Thyroid gland (tissue), 4 donors: Measurements from ENCODE around the gene CNOT11. TPM values are rescaled to one million over a fixed set of nuclear protein-coding genes. Genes with fewer than 3 reads are reported as not detected.
"Not testable (repeated sequence)": the region's sequence is repeated elsewhere in the genome, so short reads cannot be mapped to it uniquely, and the experiment has no call there.

Source experiments
- DNase-seq, 2 donors: peaks; one replicate each; pipeline ENCODE4 v3.0.0-alpha.2; 2019
- H3K27ac ChIP-seq, 3 donors: fragments of 200-600 bp; sonication (generic); 1 replicate in 2 of 3; 2 replicates in 1 of 3; pipeline ENCODE4 v1.5.1; 2016 to 2019; ENCODE audit warnings: mild to moderate bottlenecking in 1 of 3, moderate library complexity in 1 of 3
- H3K27me3 ChIP-seq: fragments of 200-600 bp; sonication (generic); one replicate; pipeline ENCODE4 v1.5.1; 2019
- H3K36me3 ChIP-seq, 2 donors: fragments of 200-600 bp; sonication (generic); one replicate each; pipeline ENCODE4 v1.5.1; 2016 to 2019
- H3K4me1 ChIP-seq, 2 donors: fragments of 200-600 bp; sonication (generic); one replicate each; pipeline ENCODE4 v1.5.1; 2017 to 2019
- H3K4me3 ChIP-seq, 3 donors: fragments of 200-600 bp; sonication (generic); replicated peaks in 1 of 3; 1 replicate in 2 of 3; 2 replicates in 1 of 3; pipeline ENCODE4 v1.5.1; 2016; ENCODE audit warnings: mild to moderate bottlenecking in 1 of 3
- H3K9me3 ChIP-seq: fragments of 200-600 bp; sonication (generic); one replicate; pipeline ENCODE4 v1.5.1; 2017
- POLR2A ChIP-seq, 2 donors: fragments of 450-650 bp; IDR thresholded peaks; one replicate each; pipeline ENCODE4 v1.6.1; 2017; ENCODE audit warnings: antibody characterized with exemption in 2 of 2, mild to moderate bottlenecking in 2 of 2, moderate library complexity in 1 of 2
- WGBS, 2 donors: methylation state at CpG; one replicate each; pipeline ENCODE4 v1.1.5; 2017; 5-methylcytosine and 5-hydroxymethylcytosine counted together
- intact Hi-C: fragments of 100-400 bp; cut with DNase I; formaldehyde crosslinking; loops from one replicate; pipeline ENCODE4 v1.15.1; 2023
- total RNA-seq, 4 donors: library from RNA; depleted of rRNA; stranded (reverse); fragments of >200 nt; gene quantifications; one replicate each; pipeline ENCODE4 v1.2.3, GENCODE V29; 2016
- TF ChIP-seq, protein P1 (sequence below), 6 experiments: fragments of 200-600 bp in 3 of 6; fragments of 450-650 bp in 3 of 6; sonication (generic) in 3 of 6; IDR thresholded peaks; one replicate each; pipeline ENCODE4 v1.5.1; 2016 to 2019; ENCODE audit warnings: antibody characterized with exemption in 6 of 6, mild to moderate bottlenecking in 2 of 6, inconsistent platforms in 1 of 6, moderate library complexity in 1 of 6

The CNOT11 gene
- total RNA-seq, 4 donors from 2014 or later, result 27.5 to 41.6 (median 37.4) TPM

GRCh38 chr2:101231937-101232730 is 20.6 kb upstream of the CNOT11 start:
- no peaks in the 10 kb centered on the region for H3K27me3 ChIP-seq
- H3K9me3 ChIP-seq, result no peaks in the 10 kb centered on the region
- 93 to 94% methylated on average over 6 of the region's 6 CpGs for WGBS, 2 donors
- intact Hi-C loops, result no loop called here
- TF ChIP-seq, protein P1, sequence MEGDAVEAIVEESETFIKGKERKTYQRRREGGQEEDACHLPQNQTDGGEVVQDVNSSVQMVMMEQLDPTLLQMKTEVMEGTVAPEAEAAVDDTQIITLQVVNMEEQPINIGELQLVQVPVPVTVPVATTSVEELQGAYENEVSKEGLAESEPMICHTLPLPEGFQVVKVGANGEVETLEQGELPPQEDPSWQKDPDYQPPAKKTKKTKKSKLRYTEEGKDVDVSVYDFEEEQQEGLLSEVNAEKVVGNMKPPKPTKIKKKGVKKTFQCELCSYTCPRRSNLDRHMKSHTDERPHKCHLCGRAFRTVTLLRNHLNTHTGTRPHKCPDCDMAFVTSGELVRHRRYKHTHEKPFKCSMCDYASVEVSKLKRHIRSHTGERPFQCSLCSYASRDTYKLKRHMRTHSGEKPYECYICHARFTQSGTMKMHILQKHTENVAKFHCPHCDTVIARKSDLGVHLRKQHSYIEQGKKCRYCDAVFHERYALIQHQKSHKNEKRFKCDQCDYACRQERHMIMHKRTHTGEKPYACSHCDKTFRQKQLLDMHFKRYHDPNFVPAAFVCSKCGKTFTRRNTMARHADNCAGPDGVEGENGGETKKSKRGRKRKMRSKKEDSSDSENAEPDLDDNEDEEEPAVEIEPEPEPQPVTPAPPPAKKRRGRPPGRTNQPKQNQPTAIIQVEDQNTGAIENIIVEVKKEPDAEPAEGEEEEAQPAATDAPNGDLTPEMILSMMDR (IDR thresholded peaks at IDR 0.05), result no peak
- no peak for TF ChIP-seq POLR2A (IDR thresholded peaks at IDR 0.05)
- peaks cover 11 to 14% of the 10 kb centered on the region in 2 donors for H3K4me1 ChIP-seq
- peak overlapping the region in 1 of 3 donors; percentile 41 for H3K27ac ChIP-seq
- no peaks in the 10 kb centered on the region for H3K36me3 ChIP-seq
- DNase-seq, result no peak
- H3K4me3 ChIP-seq, result no peak overlapping the region

GRCh38 chr2:101232770-101233169 is 19.9 kb upstream of the CNOT11 start:
- intact Hi-C loops, result no loop called here
- DNase-seq, result no peak
- 96 to 97% methylated on average over 6 of the region's 6 CpGs for WGBS, 2 donors
- H3K36me3 ChIP-seq, result no peaks in the 10 kb centered on the region
- no peak overlapping the region for H3K27ac ChIP-seq
- H3K9me3 ChIP-seq, result no peaks in the 10 kb centered on the region
- no peak for TF ChIP-seq POLR2A (IDR thresholded peaks at IDR 0.05)
- TF ChIP-seq, protein P1 (IDR thresholded peaks at IDR 0.05), result no peak
- no peak overlapping the region for H3K4me3 ChIP-seq
- no peaks in the 10 kb centered on the region for H3K27me3 ChIP-seq
- H3K4me1 ChIP-seq, result peaks cover 11 to 14% of the 10 kb centered on the region in 2 donors

- intact Hi-C loops, result no loop called here
- peaks cover 11 to 14% of the 10 kb centered on the region in 2 donors for H3K4me1 ChIP-seq
- no peaks in the 10 kb centered on the region for H3K27me3 ChIP-seq
- no peak for TF ChIP-seq POLR2A (IDR thresholded peaks at IDR 0.05)
- TF ChIP-seq, protein P1 (IDR thresholded peaks at IDR 0.05), result no peak
- H3K9me3 ChIP-seq, result no peaks in the 10 kb centered on the region
- WGBS, 2 donors, result 83 to 84% methylated on average over 12 of the region's 12 CpGs
- no peak for DNase-seq
- no peak overlapping the region for H3K27ac ChIP-seq
- H3K36me3 ChIP-seq, result no peaks in the 10 kb centered on the region
- no peak overlapping the region for H3K4me3 ChIP-seq
Observed at GRCh38 chr2:101234169-101234938, 18.3 kb upstream of the CNOT11 start.

- H3K4me1 ChIP-seq, H3K4me3 ChIP-seq, H3K27me3 ChIP-seq, H3K36me3 ChIP-seq, DNase-seq, H3K27ac ChIP-seq, H3K9me3 ChIP-seq, intact Hi-C loops: not testable (repeated sequence)
- WGBS, 2 donors, result 83 to 85% methylated on average over 1 of the region's 1 CpG
Observed at GRCh38 chr2:101235956-101236355, 16.7 kb upstream of the CNOT11 start.

- WGBS, 2 donors, result 83 to 93% methylated on average over 5 of the region's 5 CpGs
- DNase-seq, H3K27ac ChIP-seq, H3K9me3 ChIP-seq, intact Hi-C loops, H3K36me3 ChIP-seq, H3K4me1 ChIP-seq, H3K27me3 ChIP-seq, H3K4me3 ChIP-seq: not testable (repeated sequence)
Observed at GRCh38 chr2:101237944-101238343, 14.7 kb upstream of the CNOT11 start.
